ENCODE results near the gene PES1.
A peak's percentile ranks its signal among the peaks of the same experiment; 100 is the strongest.
"Not testable (repeated sequence)": the region's sequence is repeated elsewhere in the genome, so short reads cannot be mapped to it uniquely, and the experiment has no call there.

The PES1 gene

GRCh38 chr22:30574095-30574981, 17.4 kb downstream of the PES1 start, which contains the start of gene GAL3ST1:
GAL3ST1 (minus strand) TSS chr22:30574665; CDS start chr22:30557392, 17,273 bp downstream.
- Mint-ChIP-seq H3K27ac (no peak within 1 kb of the TSS), H3K27me3 (no peaks in the 10 kb centered on the region), H3K4me3 (no peak within 1 kb of the TSS), H3K4me1 (ENCODE audit: low read depth) (peaks cover 11% of the 10 kb centered on the region), H3K36me3 (ENCODE audit: low read depth) (no peaks in the 10 kb centered on the region), H3K9me3 (no peaks in the 10 kb centered on the region)
- no peak for DNase-seq

- no peak for DNase-seq
- peaks cover 11% of the 10 kb centered on the region for H3K4me1 Mint-ChIP-seq (ENCODE audit: low read depth)
- no peak overlapping the region for H3K4me3 Mint-ChIP-seq
- no peaks in the 10 kb centered on the region for H3K9me3 Mint-ChIP-seq
- no peaks in the 10 kb centered on the region for H3K27me3 Mint-ChIP-seq
- no peaks in the 10 kb centered on the region for H3K36me3 Mint-ChIP-seq (ENCODE audit: low read depth)
- no peak overlapping the region for H3K27ac Mint-ChIP-seq
Observed at GRCh38 chr22:30573594-30574094, 18.1 kb downstream of the PES1 start.

- Mint-ChIP-seq H3K27me3 (no peaks in the 10 kb centered on the region), H3K4me1 (ENCODE audit: low read depth) (peaks cover 11% of the 10 kb centered on the region), H3K9me3 (no peaks in the 10 kb centered on the region), H3K36me3 (ENCODE audit: low read depth) (no peaks in the 10 kb centered on the region), H3K27ac (no peak overlapping the region), H3K4me3 (no peak overlapping the region)
- no peak for DNase-seq
Observed at GRCh38 chr22:30572840-30573593, 18.7 kb downstream of the PES1 start.

GRCh38 chr22:30572210-30572609, 19.5 kb downstream of the PES1 start:
- Mint-ChIP-seq H3K4me1 (ENCODE audit: low read depth) (peaks cover 11% of the 10 kb centered on the region), H3K27me3 (peaks cover 4% of the 10 kb centered on the region), H3K9me3 (no peaks in the 10 kb centered on the region), H3K36me3 (ENCODE audit: low read depth) (no peaks in the 10 kb centered on the region), H3K4me3 (no peak overlapping the region), H3K27ac (peak overlapping the region; percentile 14)
- DNase-seq: no peak

- no peaks in the 10 kb centered on the region for H3K9me3 Mint-ChIP-seq
- H3K4me1 Mint-ChIP-seq (ENCODE audit: low read depth): no peaks in the 10 kb centered on the region
- no peak overlapping the region for H3K4me3 Mint-ChIP-seq
- no peak for DNase-seq
- H3K27ac Mint-ChIP-seq: no peak overlapping the region
- H3K27me3 Mint-ChIP-seq: peaks cover 5% of the 10 kb centered on the region
- no peaks in the 10 kb centered on the region for H3K36me3 Mint-ChIP-seq (ENCODE audit: low read depth)
Observed at GRCh38 chr22:30569674-30570202, 22.0 kb downstream of the PES1 start.

- H3K36me3 Mint-ChIP-seq (ENCODE audit: low read depth): no peaks in the 10 kb centered on the region
- no peaks in the 10 kb centered on the region for H3K4me1 Mint-ChIP-seq (ENCODE audit: low read depth)
- peaks cover 5% of the 10 kb centered on the region for H3K27me3 Mint-ChIP-seq
- DNase-seq: no peak
- no peak overlapping the region for H3K4me3 Mint-ChIP-seq
- H3K27ac Mint-ChIP-seq: no peak overlapping the region
- H3K9me3 Mint-ChIP-seq: no peaks in the 10 kb centered on the region
Observed at GRCh38 chr22:30568137-30568805, 23.4 kb downstream of the PES1 start.

- not testable (repeated sequence) for H3K4me3 Mint-ChIP-seq; H3K36me3 Mint-ChIP-seq (ENCODE audit: low read depth); H3K27me3 Mint-ChIP-seq; H3K27ac Mint-ChIP-seq; H3K9me3 Mint-ChIP-seq; H3K4me1 Mint-ChIP-seq (ENCODE audit: low read depth); DNase-seq
Observed at GRCh38 chr22:30567277-30567676, 24.4 kb downstream of the PES1 start.

- Mint-ChIP-seq H3K27me3 (peaks cover 5% of the 10 kb centered on the region), H3K36me3 (ENCODE audit: low read depth) (no peaks in the 10 kb centered on the region), H3K4me1 (ENCODE audit: low read depth) (no peaks in the 10 kb centered on the region), H3K4me3 (no peak overlapping the region), H3K27ac (no peak overlapping the region), H3K9me3 (no peaks in the 10 kb centered on the region)
- no peak for DNase-seq
Observed at GRCh38 chr22:30566125-30566524, 25.6 kb downstream of the PES1 start.

GRCh38 chr22:30565341-30565740, 26.4 kb downstream of the PES1 start:
- no peaks in the 10 kb centered on the region for H3K9me3 Mint-ChIP-seq
- no peak overlapping the region for H3K27ac Mint-ChIP-seq
- no peaks in the 10 kb centered on the region for H3K4me1 Mint-ChIP-seq (ENCODE audit: low read depth)
- no peaks in the 10 kb centered on the region for H3K36me3 Mint-ChIP-seq (ENCODE audit: low read depth)
- H3K27me3 Mint-ChIP-seq: peaks cover 5% of the 10 kb centered on the region
- H3K4me3 Mint-ChIP-seq: no peak overlapping the region
- no peak for DNase-seq

- no peak overlapping the region for H3K27ac Mint-ChIP-seq
Observed at GRCh38 chr22:30564761-30565119, 27.0 kb downstream of the PES1 start.

GRCh38 chr22:30564045-30564760, 27.5 kb downstream of the PES1 start:
- no peak overlapping the region for H3K4me3 Mint-ChIP-seq

More at GRCh38 chr22:30564761-30565119, 27.0 kb downstream of the PES1 start:
- Mint-ChIP-seq H3K4me1 (ENCODE audit: low read depth) (no peaks in the 10 kb centered on the region), H3K27me3 (peaks cover 5% of the 10 kb centered on the region), H3K4me3 (no peak overlapping the region), H3K9me3 (no peaks in the 10 kb centered on the region), H3K36me3 (ENCODE audit: low read depth) (no peaks in the 10 kb centered on the region)
- DNase-seq: no peak

GRCh38 chr22:30562366-30562765, 29.3 kb downstream of the PES1 start:
- no peaks in the 10 kb centered on the region for H3K9me3 Mint-ChIP-seq
- H3K36me3 Mint-ChIP-seq (ENCODE audit: low read depth): no peaks in the 10 kb centered on the region
- H3K27ac Mint-ChIP-seq: no peak overlapping the region
- H3K27me3 Mint-ChIP-seq: peaks cover 3% of the 10 kb centered on the region
- no peaks in the 10 kb centered on the region for H3K4me1 Mint-ChIP-seq (ENCODE audit: low read depth)
- no peak overlapping the region for H3K4me3 Mint-ChIP-seq
- no peak for DNase-seq

More at GRCh38 chr22:30564045-30564760, 27.5 kb downstream of the PES1 start:
- no peak for DNase-seq
- no peaks in the 10 kb centered on the region for H3K36me3 Mint-ChIP-seq (ENCODE audit: low read depth)
- no peaks in the 10 kb centered on the region for H3K9me3 Mint-ChIP-seq
- H3K27me3 Mint-ChIP-seq: peaks cover 5% of the 10 kb centered on the region
- H3K27ac Mint-ChIP-seq: no peak overlapping the region
- H3K4me1 Mint-ChIP-seq (ENCODE audit: low read depth): no peaks in the 10 kb centered on the region

- no peak for DNase-seq
- no peak overlapping the region for H3K27ac Mint-ChIP-seq
- no peaks in the 10 kb centered on the region for H3K27me3 Mint-ChIP-seq
- no peaks in the 10 kb centered on the region for H3K4me1 Mint-ChIP-seq (ENCODE audit: low read depth)
- no peaks in the 10 kb centered on the region for H3K9me3 Mint-ChIP-seq
- no peak overlapping the region for H3K4me3 Mint-ChIP-seq
- no peaks in the 10 kb centered on the region for H3K36me3 Mint-ChIP-seq (ENCODE audit: low read depth)
Observed at GRCh38 chr22:30561402-30562189, 30.1 kb downstream of the PES1 start.
